ENCODE data around the gene SYT13.

The SYT13 gene

DNA sequence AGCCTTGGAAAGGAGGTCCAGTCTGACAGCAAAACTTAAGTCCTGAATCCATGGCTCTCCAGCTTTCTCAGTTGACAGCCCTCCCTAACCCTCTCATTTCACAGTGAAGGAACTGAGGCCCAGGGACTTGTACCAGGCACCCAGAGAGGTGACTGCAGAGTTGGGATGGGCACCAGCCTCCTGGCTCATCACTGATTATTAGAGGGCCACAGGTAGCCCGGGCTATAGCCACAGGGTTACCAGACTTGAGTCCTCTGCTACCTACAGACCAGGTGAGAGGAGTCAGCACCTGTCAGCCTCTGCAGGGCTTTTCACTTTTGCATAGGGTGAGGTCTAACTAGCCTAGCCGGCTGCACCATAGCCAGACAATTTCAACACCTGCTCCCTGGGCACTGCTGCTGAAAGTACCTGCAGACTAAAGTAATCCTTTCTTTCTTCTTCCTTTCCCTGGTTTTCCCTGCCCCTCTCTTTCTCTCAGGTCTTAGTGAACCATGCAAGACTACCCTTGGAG, 37.6 kb downstream of the SYT13 start:
- Histone ChIP-seq H3K4me1 (ENCODE audit: insufficient read depth, poor library complexity, severe bottlenecking) (no peaks in the 10 kb centered on the region), H3K36me3 (ENCODE audit: low read depth) (no peaks in the 10 kb centered on the region), H3K27ac (ENCODE audit: poor library complexity, severe bottlenecking) (no peak overlapping the region), H3K9me3 (ENCODE audit: severe bottlenecking) (no peaks in the 10 kb centered on the region), H3K27me3 (ENCODE audit: insufficient read depth, poor library complexity, severe bottlenecking) (no peaks in the 10 kb centered on the region), H3K4me3 (ENCODE audit: severe bottlenecking) (no peak overlapping the region)
- DNase-seq (ENCODE audit: low spot score) (no peak), ATAC-seq (ENCODE audit: low read depth) (no peak)
- TF ChIP-seq, protein P1, sequence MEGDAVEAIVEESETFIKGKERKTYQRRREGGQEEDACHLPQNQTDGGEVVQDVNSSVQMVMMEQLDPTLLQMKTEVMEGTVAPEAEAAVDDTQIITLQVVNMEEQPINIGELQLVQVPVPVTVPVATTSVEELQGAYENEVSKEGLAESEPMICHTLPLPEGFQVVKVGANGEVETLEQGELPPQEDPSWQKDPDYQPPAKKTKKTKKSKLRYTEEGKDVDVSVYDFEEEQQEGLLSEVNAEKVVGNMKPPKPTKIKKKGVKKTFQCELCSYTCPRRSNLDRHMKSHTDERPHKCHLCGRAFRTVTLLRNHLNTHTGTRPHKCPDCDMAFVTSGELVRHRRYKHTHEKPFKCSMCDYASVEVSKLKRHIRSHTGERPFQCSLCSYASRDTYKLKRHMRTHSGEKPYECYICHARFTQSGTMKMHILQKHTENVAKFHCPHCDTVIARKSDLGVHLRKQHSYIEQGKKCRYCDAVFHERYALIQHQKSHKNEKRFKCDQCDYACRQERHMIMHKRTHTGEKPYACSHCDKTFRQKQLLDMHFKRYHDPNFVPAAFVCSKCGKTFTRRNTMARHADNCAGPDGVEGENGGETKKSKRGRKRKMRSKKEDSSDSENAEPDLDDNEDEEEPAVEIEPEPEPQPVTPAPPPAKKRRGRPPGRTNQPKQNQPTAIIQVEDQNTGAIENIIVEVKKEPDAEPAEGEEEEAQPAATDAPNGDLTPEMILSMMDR (IDR thresholded peaks at IDR 0.05; ENCODE audit: poor library complexity, severe bottlenecking) = no peak

DNA sequence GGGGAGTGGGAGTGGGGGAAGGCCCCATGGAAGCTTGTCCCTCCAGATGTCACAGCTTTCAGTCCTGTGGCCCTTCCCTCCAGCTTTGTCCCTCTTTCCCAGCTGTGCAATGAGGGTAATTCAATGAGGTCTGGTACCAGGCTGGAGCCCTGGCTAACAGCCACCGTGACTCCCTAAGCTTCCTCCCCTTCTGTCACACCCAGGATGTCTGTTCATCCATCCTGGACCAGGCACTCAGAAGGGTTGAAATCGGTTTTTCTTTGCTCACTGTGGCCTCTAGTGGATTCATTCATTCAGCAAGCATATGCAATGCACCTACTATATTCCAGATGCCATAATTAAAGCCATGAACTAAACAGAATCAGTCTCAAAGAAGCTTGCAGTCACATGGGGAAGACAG, 38.7 kb downstream of the SYT13 start:
- TF ChIP-seq, protein P1 (IDR thresholded peaks at IDR 0.05; ENCODE audit: poor library complexity, severe bottlenecking) = no peak
- Histone ChIP-seq H3K27ac (ENCODE audit: poor library complexity, severe bottlenecking) (no peak overlapping the region), H3K36me3 (ENCODE audit: low read depth) (no peaks in the 10 kb centered on the region), H3K27me3 (ENCODE audit: insufficient read depth, poor library complexity, severe bottlenecking) (no peaks in the 10 kb centered on the region), H3K9me3 (ENCODE audit: severe bottlenecking) (no peaks in the 10 kb centered on the region), H3K4me3 (ENCODE audit: severe bottlenecking) (no peak overlapping the region), H3K4me1 (ENCODE audit: insufficient read depth, poor library complexity, severe bottlenecking) (no peaks in the 10 kb centered on the region)
- no peak for DNase-seq (ENCODE audit: low spot score)
- 0 out of 3 replicates have a peak, but pooled peaks have one; percentile 29 for ATAC-seq (ENCODE audit: low read depth)

DNA sequence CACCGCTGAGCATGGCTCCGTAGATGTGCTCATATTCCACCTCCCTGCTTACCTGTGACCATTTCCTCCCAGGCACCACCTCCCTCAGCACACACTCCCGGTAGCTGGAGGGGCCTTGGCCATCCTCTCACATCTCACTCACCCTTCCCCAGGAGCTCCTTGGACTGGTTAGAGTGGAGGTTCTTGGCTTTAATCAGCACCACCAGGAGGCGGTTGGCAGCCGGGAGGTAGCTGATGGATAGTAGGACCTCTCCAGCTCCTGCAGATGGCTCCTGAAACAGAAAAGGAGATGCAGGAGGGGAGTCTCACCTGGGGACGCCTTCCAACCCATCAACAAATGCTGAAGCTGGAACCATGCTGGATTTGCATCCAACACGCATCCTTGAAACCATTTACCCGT, 39.9 kb downstream of the SYT13 start:
- no peak for ATAC-seq (ENCODE audit: low read depth)
- no peaks in the 10 kb centered on the region for H3K36me3 ChIP-seq (ENCODE audit: low read depth)
- DNase-seq (ENCODE audit: low spot score) = no peak
- TF ChIP-seq, protein P1 (IDR thresholded peaks at IDR 0.05; ENCODE audit: poor library complexity, severe bottlenecking) = no peak
- no peaks in the 10 kb centered on the region for H3K9me3 ChIP-seq (ENCODE audit: severe bottlenecking)
- no peaks in the 10 kb centered on the region for H3K4me1 ChIP-seq (ENCODE audit: insufficient read depth, poor library complexity, severe bottlenecking)
- H3K27me3 ChIP-seq (ENCODE audit: insufficient read depth, poor library complexity, severe bottlenecking) = no peaks in the 10 kb centered on the region
- H3K4me3 ChIP-seq (ENCODE audit: severe bottlenecking) = no peak overlapping the region
- H3K27ac ChIP-seq (ENCODE audit: poor library complexity, severe bottlenecking) = no peak overlapping the region

DNA sequence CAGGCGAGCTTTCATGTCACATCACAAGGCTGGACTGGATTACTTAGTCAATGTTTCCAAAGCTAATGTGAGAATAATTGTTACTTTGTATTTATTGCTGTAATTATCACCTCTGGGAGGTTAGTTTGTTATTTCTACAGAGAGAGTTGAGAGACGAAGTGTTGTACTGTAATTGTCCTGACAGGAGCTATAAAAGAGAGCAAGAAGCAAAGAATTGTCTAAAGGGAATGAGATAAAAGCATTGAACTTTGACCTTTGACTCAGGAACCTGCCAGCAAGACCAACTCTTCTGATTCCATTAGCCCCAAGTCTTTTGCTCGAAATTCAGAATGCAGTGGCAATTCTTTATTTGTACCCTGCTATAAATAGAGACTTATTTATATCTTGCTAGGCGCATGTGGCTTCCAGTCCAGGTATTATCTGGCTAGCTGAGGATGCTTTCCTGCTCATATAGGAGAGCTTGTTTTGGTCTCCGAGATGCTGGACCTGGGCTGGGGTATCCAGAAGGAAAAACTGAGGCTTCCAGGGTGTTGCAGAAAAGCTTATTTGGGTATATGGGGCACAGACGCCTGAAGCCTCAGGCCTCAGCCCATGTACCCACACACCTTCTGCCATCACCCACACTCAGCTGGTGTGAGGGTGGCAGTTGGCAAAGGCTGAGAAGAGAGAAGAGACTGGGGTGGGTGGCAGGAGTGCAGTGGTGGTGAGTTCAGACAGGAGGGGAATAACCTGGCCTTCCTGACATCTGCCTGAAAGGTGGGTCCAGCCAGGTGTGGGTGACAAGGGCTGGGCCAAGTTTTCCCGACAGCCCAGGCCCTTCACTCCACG, 40.7 kb downstream of the SYT13 start:
- Histone ChIP-seq H3K4me3 (ENCODE audit: severe bottlenecking) (no peak overlapping the region), H3K36me3 (ENCODE audit: low read depth) (no peaks in the 10 kb centered on the region), H3K27me3 (ENCODE audit: insufficient read depth, poor library complexity, severe bottlenecking) (no peaks in the 10 kb centered on the region), H3K4me1 (ENCODE audit: insufficient read depth, poor library complexity, severe bottlenecking) (no peaks in the 10 kb centered on the region), H3K9me3 (ENCODE audit: severe bottlenecking) (no peaks in the 10 kb centered on the region), H3K27ac (ENCODE audit: poor library complexity, severe bottlenecking) (no peak overlapping the region)
- ATAC-seq (ENCODE audit: low read depth) (no peak), DNase-seq (ENCODE audit: low spot score) (no peak)
- TF ChIP-seq, protein P1 (IDR thresholded peaks at IDR 0.05; ENCODE audit: poor library complexity, severe bottlenecking) = no peak

DNA sequence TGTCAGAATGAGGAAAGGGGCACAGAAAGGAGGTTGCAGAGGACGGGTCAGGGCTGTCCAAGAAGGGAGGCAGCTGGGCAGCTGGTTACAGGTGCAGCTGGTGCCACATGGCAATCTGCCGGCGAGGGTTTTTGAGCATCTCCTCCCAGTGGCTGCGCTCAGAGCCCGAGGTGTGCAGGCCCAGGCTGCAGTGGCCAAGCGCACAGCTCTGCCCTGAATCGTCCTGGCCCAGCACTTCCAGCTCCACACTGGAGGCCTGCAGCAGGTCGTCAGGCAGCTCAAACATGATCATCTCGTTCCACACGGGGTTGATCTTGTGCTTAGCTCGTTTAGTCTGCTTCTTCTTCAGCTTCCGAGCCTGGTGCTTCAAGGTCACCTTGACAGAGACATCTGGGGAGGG, 42.2 kb downstream of the SYT13 start:
- Histone ChIP-seq H3K27ac (ENCODE audit: poor library complexity, severe bottlenecking) (no peak overlapping the region), H3K4me3 (ENCODE audit: severe bottlenecking) (no peak overlapping the region), H3K27me3 (ENCODE audit: insufficient read depth, poor library complexity, severe bottlenecking) (no peaks in the 10 kb centered on the region), H3K9me3 (ENCODE audit: severe bottlenecking) (no peaks in the 10 kb centered on the region), H3K36me3 (ENCODE audit: low read depth) (no peaks in the 10 kb centered on the region), H3K4me1 (ENCODE audit: insufficient read depth, poor library complexity, severe bottlenecking) (no peaks in the 10 kb centered on the region)
- ATAC-seq (ENCODE audit: low read depth) = no peak
- no peak for DNase-seq (ENCODE audit: low spot score)
- TF ChIP-seq, protein P1 (IDR thresholded peaks at IDR 0.05; ENCODE audit: poor library complexity, severe bottlenecking) = no peak

All from RWPE2 (cell line).